HG02798 (cell line): Measurements from ENCODE around the gene CDKN2B-AS1.

Experiments used
- ATAC-seq: cut with Tn5 transposase; IDR thresholded peaks from one replicate; pipeline ENCODE4 v1.9.1; 2021; ENCODE audit warnings: mild to moderate bottlenecking; ENCODE audit not compliant: unreplicated experiment, poor library complexity

CDKN2B-AS1 gene

DNA sequence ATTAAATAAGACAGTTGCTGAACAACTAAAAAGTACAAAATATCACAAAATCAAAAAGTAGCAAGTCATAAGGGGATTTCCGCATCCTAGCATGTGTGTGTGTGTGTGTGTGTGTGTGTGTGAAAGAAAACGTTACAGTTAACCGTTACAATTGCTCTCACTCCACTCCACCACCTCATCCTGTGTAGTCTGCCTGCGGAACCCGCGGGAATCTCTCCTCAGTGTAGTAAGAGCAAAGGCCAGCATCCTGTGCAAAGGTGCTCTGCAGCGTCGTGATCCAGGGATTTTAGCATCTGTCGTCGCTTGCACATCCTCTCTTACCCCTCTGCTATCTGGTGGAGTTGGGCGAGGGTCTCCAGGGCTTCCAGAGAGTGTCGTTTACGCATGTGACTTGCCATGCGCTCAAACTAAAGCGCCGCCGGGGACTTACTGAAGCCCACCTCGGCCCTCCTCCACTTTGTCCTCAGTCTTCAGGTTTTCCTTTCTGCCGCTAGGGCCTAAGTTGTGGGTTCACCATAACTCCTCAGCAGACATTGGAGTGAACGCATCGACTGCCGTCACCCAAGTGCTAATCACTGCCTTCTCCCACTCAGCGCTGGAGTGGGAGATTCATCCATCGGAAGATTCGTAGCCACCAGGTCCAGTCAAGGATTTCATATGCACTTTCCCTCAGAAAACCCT is 10.6 kb downstream of the CDKN2B-AS1 start:
- ATAC-seq, result no peak

DNA sequence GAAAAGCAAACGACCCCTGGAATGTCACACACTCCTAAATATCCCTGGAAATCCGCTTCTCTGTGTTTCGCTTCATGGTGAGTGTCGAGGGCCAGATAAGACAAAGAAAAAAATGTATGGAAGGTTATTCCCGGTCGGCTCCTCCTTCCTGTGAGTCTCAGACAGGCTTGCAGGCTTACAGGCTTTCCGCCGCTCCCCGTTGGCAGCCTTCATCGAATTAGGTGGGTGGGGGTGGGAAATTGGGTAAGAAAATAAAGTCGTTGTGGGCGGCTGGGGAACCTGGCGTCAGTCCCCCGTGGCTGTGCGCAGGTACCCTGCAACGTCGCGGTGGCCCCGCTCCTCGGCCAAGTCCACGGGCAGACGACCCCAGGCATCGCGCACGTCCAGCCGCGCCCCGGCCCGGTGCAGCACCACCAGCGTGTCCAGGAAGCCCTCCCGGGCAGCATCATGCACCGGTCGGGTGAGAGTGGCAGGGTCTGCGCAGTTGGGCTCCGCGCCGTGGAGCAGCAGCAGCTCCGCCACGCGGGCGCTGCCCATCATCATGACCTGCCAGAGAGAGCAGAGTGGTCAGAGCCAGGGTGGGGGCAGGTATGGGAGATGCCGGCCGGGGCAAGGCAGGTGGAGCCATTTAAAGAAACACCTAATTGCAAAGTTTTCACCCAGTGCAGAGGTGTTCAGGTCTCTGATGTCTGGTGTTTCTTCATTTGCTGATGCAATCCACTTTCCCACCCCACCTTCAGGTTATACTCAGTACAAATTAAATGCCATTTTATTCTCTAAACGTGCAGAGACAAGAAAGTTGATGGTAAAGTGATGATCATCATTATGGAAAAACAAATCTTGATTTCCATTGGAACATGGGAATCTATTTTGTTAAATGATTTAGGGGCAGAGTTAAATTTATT is 11.4 kb downstream of the CDKN2B-AS1 start:
- no peak for ATAC-seq

DNA sequence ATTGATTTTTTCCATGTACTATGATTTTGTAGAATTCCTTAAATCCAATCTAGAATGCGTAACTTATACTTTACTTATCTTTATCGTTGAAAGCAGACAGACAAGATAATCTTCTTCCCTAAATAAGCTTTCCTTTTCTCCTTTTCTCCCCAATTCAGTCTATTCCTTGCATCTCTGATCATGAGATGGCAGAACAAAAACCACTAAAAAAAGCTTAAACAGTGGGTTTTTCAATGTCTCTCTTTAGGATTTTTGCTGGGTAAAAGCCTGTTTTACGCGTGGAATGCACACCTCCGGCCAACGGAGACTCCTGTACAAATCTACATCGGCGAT is 13.8 kb downstream of the CDKN2B-AS1 start:
- ATAC-seq, result no peak

DNA sequence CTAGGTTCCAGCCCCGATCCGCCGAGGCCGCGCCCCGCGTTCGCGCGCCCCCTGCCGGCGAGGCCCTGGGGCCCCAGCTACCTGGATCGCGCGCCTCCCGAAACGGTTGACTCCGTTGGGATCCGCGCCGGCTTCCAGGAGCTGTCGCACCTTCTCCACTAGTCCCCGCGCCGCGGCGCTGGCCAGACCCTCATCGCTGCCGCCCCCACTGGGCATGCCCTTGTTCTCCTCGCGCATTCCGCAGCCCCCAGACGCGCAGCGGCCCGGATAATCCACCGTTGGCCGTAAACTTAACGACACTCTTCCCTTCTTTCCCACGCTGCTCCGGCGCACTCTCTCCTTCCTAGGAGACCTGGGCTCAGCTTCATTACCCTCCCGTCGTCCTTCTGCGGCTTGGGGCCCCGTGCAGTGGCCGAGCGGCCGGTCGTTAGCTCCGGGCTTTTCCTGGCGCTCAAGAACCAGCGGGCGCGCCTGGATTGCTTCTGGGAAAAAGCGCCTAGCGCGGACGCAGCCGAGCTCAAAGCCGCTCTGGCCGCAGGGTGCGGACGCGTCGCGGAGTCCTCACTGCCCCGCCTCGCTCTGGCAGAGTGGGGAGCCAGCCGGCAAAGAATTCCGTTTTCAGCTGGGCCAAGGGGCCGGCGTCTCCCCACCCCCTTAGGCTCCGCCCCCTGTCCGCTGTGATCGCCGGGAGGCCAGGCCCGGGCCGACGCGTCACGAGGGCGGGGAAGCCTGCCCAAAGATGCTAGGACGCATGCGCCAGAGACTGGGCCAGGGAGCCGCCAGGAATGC is 14.3 kb downstream of the CDKN2B-AS1 start, which contains the start of gene CDKN2B:
Gene CDKN2B (minus strand): TSS at position 589 of the 789 bp plus-strand sequence. CDS start 352 bp downstream, at position 237.
- ATAC-seq, result peak; percentile 96

DNA sequence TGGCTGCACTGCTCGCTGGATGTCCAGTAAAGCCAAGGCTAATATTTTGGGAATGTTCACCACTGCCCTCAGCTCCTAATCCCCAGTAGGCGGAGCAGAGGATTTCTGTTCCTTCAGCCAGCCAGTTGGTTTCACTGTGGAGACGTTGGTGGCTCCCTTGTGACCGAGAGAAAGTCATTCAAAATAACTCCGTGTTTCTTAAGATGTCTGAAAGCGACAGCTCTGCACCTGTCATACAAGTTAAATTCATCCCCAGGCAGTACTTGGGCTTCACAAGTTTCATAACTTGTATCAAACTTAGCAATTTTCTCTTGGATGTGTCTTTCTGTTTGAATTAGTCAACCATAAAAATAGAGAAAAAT is 14.9 kb downstream of the CDKN2B-AS1 start:
- ATAC-seq, result peak; percentile 58

DNA sequence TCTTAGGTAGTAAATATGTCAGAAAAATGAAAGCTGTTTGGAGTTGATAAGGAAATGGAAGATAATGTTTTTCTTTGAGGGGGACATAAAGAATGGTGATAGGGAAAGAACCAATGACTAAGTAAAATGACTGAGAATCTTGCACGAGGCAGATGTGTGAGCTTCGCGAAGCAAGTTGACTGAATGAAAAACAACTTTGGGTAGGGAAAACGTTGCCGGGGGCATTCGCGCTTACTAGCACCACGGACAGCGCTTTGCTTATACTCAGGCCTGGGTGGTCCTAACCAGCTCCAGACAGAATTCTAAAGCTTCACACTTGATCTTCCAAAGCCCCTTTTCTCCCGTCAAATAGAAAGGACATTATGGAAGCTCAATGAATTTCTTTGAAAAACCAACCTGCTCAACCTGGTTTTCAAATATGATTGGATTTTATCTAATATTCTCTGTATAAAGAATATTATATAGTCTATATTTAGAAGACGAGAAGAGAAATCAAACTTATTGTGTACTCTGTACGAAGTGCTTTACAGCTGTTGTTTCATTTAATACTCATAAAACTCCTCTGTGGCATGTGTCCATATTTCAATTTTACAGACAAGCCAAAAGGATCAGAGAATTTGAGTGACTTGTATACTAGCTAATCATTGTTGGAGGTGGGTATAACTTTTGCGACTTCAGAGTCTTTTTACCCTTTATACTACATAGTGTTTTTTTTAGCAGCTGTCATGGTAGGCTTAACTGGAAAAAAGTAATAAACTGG is 16.5 kb downstream of the CDKN2B-AS1 start:
- no peak for ATAC-seq

DNA sequence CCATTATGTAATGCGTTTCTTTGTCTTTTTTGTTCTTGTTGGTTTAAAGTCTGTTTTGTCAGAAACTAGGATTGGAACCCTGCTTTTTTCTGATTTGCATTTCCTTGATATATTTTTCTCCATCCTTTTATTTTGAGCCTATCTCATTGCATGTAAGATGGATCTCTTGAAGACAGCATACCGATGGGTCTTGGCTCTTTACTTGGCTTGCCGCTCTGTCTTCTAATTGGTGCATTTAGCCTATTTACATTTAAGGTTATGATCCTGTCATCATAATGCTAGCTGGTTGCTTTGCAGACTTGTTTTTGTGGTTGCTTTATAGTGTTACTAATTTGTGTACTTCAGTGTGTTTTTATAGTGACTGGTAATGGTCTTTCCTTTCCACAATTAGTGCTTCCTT is 27.8 kb downstream of the CDKN2B-AS1 start:
- ATAC-seq, result no peak

DNA sequence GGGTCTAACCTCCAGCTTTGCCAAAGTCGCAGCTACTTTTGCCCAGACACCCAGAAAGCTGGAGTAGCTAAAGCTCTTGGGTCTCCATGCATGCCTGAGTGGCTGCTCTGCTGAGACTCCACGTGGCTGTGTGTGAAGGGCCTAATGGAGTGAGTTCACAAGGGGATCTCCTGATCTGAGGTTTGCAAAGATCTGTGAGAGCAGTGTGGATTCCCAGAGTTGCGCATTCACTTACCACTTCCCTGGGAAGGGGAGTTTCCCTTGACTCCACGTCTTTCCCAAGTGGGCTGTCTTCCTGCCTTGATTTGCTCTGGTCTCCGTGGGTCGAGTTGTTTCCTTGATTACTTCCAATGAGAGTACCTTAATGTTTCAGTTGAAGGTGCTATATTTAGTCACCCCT is 32.1 kb downstream of the CDKN2B-AS1 start:
- no peak for ATAC-seq

DNA sequence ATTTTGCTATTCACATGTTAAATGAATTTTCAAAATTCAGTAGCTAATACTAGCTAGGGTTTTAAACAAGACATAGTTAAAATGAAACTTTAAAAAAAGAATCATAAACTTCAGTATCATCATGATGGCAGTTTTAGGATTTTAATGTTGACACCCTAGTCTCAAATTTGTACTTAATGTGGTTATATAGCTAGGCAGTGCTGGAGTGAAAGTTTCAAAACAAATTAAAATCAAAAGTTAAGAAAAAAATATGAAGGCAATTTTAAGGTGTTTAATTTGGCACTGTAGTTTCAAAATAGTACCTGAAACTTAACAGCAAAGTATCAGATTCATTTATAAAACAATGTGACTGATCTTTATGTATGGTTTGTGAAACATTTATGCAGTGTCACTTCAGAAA is 33.8 kb downstream of the CDKN2B-AS1 start:
- ATAC-seq, result no peak

DNA sequence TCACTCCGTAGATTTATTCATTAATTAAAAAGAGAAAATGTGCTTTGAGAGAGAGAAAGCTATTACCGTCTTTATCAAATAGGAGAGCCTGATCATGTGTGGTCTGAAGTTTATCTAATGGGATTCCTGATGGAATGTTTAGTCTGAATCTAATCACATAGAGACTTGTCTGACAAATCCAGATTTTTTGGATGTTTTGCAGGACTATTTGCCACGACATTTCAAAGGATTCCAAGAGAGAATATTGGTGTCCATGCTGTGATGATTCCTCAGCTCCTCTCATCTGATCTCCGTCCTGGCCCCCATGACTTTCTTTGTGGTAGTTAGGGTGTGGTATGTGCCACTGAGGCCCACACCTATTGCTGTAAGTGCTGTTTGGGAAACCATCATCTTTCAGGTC is 34.6 kb downstream of the CDKN2B-AS1 start:
- no peak for ATAC-seq

DNA sequence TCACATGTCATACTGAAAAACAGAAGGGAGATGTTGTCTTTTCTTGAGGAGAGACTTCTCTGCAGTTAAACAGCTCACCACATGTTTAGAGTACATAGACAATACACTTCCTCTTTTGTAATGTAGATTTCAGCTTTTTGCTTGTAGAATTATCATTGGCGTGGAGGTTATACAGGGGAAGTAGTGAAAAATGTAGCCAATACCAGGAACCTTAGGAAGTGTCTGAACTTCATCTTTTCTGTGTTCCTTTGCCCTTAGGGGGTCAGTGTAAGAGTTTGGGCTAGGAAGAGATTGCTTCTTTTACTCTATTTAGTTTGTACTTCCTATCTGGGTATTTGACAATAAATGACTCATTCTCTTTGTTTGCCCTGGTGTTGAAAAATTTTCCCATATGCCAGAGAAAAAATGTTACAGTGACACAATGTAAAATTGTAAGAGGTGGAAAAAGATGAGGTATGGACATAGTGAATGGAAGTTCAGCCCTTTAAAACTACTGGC is 35.6 kb downstream of the CDKN2B-AS1 start:
- ATAC-seq, result peak; percentile 75

DNA sequence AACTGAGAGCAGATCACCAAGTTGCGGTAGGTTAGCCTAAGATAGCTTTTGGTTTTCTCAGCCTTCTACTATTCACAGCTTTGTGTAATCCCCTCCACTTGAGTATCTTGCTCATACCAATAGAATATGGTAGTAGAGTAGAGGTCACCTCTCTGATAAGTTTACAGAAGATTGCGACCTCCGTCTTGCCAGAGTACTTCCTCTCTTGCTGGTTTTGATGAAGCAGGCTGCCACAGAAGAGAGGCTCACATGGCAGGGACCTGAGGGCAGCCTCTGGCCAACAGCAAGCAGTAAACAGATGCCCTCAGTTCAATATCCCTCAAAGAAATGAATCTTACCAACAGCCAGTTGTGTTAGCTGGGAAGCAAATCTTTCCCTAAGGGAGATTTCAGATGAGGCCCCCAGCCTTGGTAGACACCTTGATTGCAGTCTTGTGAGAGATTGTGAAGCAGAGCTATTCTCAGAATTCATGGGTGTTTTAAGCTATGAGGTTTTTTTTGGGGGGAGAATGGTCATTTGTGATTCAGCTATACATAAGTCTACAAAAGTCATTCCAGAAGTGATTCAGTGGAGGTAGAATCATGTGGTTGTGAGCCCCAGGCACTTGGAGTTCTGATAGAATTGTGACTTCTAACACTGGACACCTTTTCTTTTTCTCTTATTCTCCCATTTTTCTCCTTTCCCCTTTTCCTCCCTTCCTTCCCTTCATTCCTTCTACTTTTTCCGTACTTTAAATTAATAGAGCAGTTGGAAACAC is 37.2 kb downstream of the CDKN2B-AS1 start:
- ATAC-seq, result no peak

DNA sequence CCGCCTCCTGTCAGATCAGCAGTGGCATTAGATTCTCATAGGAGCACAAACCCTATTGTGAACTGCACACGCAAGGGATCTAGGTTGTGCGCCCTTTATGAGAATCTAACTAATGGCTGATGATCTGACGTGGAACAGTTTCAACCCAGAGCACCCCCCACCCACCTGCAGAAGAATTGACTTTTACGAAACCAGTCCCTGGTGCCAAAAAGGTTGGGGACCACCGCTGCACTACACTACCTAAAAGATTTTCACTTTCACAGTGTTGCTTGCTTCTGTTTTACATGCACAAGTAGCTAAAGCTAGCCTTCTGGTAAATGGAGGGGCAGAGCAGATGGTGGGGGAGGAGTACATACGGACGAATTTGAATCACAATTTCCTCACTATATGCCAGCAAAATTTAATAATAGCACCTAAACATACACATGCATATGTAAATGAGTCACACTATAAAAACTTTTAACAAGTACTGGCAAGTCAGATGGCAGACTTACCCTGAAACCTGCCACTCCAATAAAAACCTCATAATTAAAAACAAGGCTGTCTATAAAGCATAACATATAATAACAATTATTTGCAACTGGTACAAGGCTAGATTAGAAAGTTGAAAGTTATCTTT is 38.5 kb downstream of the CDKN2B-AS1 start:
- ATAC-seq, result peak; percentile 35

DNA sequence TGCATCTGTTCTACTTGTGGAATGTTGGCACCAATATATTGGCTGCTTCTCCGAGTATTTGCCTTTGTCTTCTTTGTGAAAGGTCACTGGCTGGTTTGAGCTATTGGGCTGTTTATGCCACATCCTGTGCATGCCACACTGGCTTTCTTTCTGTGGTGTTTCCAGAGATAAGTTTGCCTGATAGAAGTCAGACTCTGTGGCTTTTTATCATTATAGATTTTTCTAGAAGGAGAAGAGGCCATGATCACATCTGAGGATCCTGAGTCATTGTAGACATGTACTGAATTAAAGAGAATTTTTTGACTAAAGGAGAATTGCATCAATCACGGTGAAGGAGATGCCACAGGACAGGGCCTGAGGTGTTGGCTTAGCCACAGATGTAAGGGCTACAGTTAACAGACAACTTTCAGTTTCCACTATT is 41.0 kb downstream of the CDKN2B-AS1 start:
- no peak for ATAC-seq

DNA sequence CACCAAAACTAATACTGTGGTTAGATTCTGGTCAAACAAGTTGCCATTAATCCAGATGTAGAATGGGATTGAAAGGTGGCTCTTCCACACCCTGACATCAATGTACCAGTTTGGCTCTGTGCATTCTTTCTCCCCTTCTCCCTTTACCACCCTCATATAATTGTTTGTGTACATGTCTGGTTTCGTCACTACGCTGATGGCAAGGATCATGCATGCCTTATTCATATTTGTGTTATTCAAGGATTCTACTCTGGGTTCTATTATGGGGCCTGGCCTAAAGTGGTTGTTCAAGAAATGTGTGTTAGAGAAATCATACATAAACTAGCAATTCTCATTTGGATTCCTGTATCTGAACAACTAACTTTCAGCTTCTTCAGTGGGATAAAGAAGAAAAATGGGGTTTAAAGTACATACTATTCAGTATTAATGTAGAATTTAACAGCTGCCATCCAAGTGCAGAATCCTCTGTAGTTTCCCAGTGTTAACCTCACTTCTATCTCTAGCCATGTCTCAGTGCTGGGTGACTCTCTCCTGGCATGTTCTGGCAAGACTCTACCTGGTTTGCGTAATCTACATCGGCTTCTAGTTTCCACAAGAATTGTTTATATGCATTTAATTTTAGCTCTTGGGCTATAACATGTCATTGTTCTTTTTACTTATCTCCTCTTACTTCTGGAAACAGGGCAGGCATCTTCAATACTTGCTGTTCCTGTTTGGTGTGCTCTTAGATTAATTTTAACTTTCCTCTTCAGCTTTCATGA is 42.5 kb downstream of the CDKN2B-AS1 start:
- ATAC-seq, result no peak

DNA sequence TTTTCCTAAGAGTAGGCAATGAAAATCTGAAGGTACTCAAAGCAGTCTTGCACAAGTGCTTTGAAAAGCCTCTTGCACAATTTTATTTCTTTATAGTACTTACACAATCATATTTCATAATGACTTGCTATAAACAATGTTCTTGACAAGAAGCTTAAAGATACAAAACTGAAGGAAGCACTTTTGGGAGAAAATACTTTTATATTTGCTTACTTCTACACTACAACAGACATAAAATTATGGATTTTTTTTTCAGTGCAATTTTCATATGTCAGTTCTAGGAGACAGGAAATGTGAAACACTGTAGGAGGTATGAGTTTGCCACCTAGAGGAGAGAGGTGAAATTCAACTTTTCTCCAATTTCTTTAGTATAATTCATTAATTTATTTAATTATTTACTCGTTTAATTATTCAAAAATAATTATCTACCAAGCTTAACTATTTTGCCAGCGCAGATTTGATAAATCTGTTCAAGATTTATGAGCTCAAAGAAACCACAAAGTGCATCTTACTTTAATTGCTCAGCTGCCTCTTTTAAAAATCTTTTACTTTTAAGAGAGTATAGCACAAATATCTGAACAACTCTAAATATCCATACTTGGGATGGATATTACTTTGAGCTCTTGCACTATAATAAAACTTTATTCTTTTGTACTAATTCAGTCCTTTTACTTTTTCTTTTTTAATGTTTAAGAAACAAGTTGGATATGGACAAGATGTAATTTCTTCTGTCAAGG is 43.5 kb downstream of the CDKN2B-AS1 start:
- ATAC-seq, result no peak

DNA sequence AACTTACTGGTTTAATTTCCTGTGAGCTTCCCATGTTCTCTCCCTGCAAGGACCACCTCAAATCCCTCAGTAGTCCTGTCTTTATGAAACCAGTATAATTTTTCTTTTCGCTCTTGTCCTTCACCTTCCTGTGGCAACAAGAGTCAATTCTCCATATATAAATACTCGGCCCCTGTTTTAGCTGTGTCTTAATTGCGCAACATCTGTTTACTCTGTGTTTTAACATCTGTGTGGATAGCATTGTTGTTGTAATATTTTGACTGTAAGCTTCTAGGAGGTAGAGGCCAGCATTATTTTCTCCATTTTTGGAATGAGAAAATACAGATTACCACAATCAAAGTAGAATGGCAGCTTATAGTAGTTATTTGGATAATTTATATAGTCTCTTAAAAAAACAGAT is 44.7 kb downstream of the CDKN2B-AS1 start:
- ATAC-seq, result no peak

DNA sequence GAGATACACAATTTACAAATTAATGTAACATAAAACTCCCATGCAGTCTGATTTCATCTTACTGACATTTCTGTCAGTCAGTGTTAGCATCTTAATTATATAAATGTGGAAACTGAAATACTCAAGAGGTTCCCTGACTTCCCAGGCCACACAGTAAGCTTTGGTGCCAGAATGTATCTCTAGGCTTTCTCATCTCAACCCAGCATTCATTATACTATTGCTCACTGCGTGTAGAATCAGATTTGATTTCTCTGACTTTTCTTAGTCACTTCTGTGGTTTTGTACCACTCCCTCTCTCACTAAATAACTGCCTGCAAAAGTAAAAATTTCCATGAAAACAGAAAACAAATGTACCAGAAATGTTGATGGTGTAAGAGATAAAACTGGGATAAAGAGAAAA is 46.2 kb downstream of the CDKN2B-AS1 start:
- ATAC-seq, result no peak
